Measurements from ENCODE around the gene GABBR2.
"Not testable (repeated sequence)": the region's sequence is repeated elsewhere in the genome, so short reads cannot be mapped to it uniquely, and the experiment has no call there.

GABBR2 gene

GRCh38 chr9:98665501-98665900, 43.2 kb downstream of the GABBR2 start:
- no peak overlapping the region for H3K27ac ChIP-seq
- no peak for TF ChIP-seq CTCF (IDR thresholded peaks at IDR 0.05; ENCODE audit: low read depth, low read length, missing control alignments)
- no peak overlapping the region for H3K4me3 ChIP-seq (ENCODE audit: low read depth, low read length)
- in situ Hi-C loops (cut with HindIII; ENCODE audit: low pct_ligation_motif_present, low sequenced_read_pairs): no loop called here
- H3K36me3 ChIP-seq (replicated peaks): no peaks in the 10 kb centered on the region
- peaks cover 2% of the 10 kb centered on the region for H3K27me3 ChIP-seq (replicated peaks)
- DNase-seq: no peak

- DNase-seq: no peak
- in situ Hi-C loops (cut with HindIII; ENCODE audit: low pct_ligation_motif_present, low sequenced_read_pairs): no loop called here
- no peak for TF ChIP-seq CTCF (IDR thresholded peaks at IDR 0.05; ENCODE audit: low read depth, low read length, missing control alignments)
- no peaks in the 10 kb centered on the region for H3K36me3 ChIP-seq (replicated peaks)
- H3K27me3 ChIP-seq (replicated peaks): no peaks in the 10 kb centered on the region
- H3K27ac ChIP-seq: no peak overlapping the region
- no peak overlapping the region for H3K4me3 ChIP-seq (ENCODE audit: low read depth, low read length)
Observed at GRCh38 chr9:98660541-98660940, 48.2 kb downstream of the GABBR2 start.

- TF ChIP-seq CTCF (IDR thresholded peaks at IDR 0.05; ENCODE audit: low read depth, low read length, missing control alignments): no peak
- Histone ChIP-seq H3K27ac (no peak overlapping the region), H3K27me3 (replicated peaks) (no peaks in the 10 kb centered on the region), H3K4me3 (ENCODE audit: low read depth, low read length) (no peak overlapping the region), H3K36me3 (replicated peaks) (no peaks in the 10 kb centered on the region)
- in situ Hi-C loops (cut with HindIII; ENCODE audit: low pct_ligation_motif_present, low sequenced_read_pairs): no loop called here
- DNase-seq: no peak
Observed at GRCh38 chr9:98658951-98659351, 49.8 kb downstream of the GABBR2 start.

- no peak for DNase-seq
- in situ Hi-C loops (cut with HindIII; ENCODE audit: low pct_ligation_motif_present, low sequenced_read_pairs): no loop called here
- no peaks in the 10 kb centered on the region for H3K27me3 ChIP-seq (replicated peaks)
- no peak overlapping the region for H3K4me3 ChIP-seq (ENCODE audit: low read depth, low read length)
- no peak for TF ChIP-seq CTCF (IDR thresholded peaks at IDR 0.05; ENCODE audit: low read depth, low read length, missing control alignments)
- H3K27ac ChIP-seq: no peak overlapping the region
- no peaks in the 10 kb centered on the region for H3K36me3 ChIP-seq (replicated peaks)
Observed at GRCh38 chr9:98657897-98658296, 50.8 kb downstream of the GABBR2 start.

- TF ChIP-seq CTCF (IDR thresholded peaks at IDR 0.05; ENCODE audit: low read depth, low read length, missing control alignments): no peak
- H3K4me3 ChIP-seq (ENCODE audit: low read depth, low read length): no peak overlapping the region
- no peak overlapping the region for H3K27ac ChIP-seq
- no peaks in the 10 kb centered on the region for H3K27me3 ChIP-seq (replicated peaks)
- in situ Hi-C loops (cut with HindIII; ENCODE audit: low pct_ligation_motif_present, low sequenced_read_pairs): no loop called here
- no peak for DNase-seq
- no peaks in the 10 kb centered on the region for H3K36me3 ChIP-seq (replicated peaks)
Observed at GRCh38 chr9:98656511-98656910, 52.2 kb downstream of the GABBR2 start.

- H3K27ac ChIP-seq; H3K27me3 ChIP-seq (replicated peaks); DNase-seq; H3K4me3 ChIP-seq (ENCODE audit: low read depth, low read length); in situ Hi-C loops (cut with HindIII; ENCODE audit: low pct_ligation_motif_present, low sequenced_read_pairs); H3K36me3 ChIP-seq (replicated peaks): not testable (repeated sequence)
Observed at GRCh38 chr9:98655428-98655827, 53.3 kb downstream of the GABBR2 start.

Measured in brain microvascular endothelial cell (primary cell).